K562 (cell line): ENCODE measurements around the gene EXOC3. TPM values are rescaled to one million over a fixed set of nuclear protein-coding genes. Genes with fewer than 3 reads are reported as not detected.

Experiments used
- ESRRA ChIP-seq: fragments of 450-650 bp; IDR thresholded peaks from 2 replicates; pipeline ENCODE4 v1.6.1; 2014; ENCODE audit warnings: low read depth, mild to moderate bottlenecking, moderate library complexity, borderline replicate concordance
- KAT7 ChIP-seq: sonication (generic); formaldehyde crosslinking; IDR thresholded peaks from 2 replicates; pipeline ENCODE4 v1.8.0; 2022; ENCODE audit warnings: missing genetic modification reagents, mild to moderate bottlenecking, borderline replicate concordance
- ZKSCAN3 ChIP-seq: fragments of 250-450 bp; sonication (Bioruptor Pico); IDR thresholded peaks from 2 replicates; pipeline ENCODE4 v1.4.0; 2020
- polyA plus RNA-seq, 8 experiments: library from polyadenylated mRNA; depleted of rRNA in 4 of 8; stranded (reverse) in 5 of 8; unstranded in 3 of 8; fragments of >200 nt; fragmentation: Nextera tagmentation in 2 of 8; fragmentation: Illumina TruSeq in 1 of 8; extraction: Ambion mirVana in 2 of 8; extraction: Trizol in 1 of 8; gene quantifications; 2 replicates each; pipeline versions ENCODE4 v1.2.1 to v1.2.3, GENCODE V29; 2011 to 2014; ENCODE audit warnings: inconsistent platforms in 1 of 8, missing spikeins in 1 of 8
- total RNA-seq, 7 experiments: library from RNA; depleted of rRNA in 6 of 7; stranded (reverse); fragments of >200 nt in 6 of 7; fragmentation: Illumina TruSeq in 2 of 7; extraction: Trizol in 2 of 7; gene quantifications; 2 replicates each; pipeline versions ENCODE4 v1.2.1 to v1.2.3, GENCODE V29; 2011 to 2021; ENCODE audit warnings: low replicate concordance in 1 of 7
- TF ChIP-seq, protein P1 (sequence below): fragments of 450-650 bp; IDR thresholded peaks from 2 replicates; pipeline ENCODE4 v1.6.1; 2016; ENCODE audit warnings: borderline replicate concordance
- TF ChIP-seq, protein P2 (sequence below): fragments of 200-400 bp; formaldehyde crosslinking; IDR thresholded peaks from 2 replicates; pipeline ENCODE4 v1.6.1; 2017; ENCODE audit warnings: mild to moderate bottlenecking, low read depth, low read length, moderate library complexity
- TF ChIP-seq, protein P3 (sequence below): fragments of 250-450 bp; sonication (Bioruptor Pico); IDR thresholded peaks from 2 replicates; pipeline ENCODE4 v1.8.0; 2022; ENCODE audit warnings: inconsistent platforms
- TF ChIP-seq, protein P4 (sequence below): sonication (generic); formaldehyde crosslinking; IDR thresholded peaks from 2 replicates; pipeline ENCODE4 v1.9.0; 2022; ENCODE audit warnings: mild to moderate bottlenecking, missing genetic modification reagents
- TF ChIP-seq, protein P5 (sequence below): fragments of 200-800 bp; sonication (Bioruptor generic); IDR thresholded peaks from 2 replicates; pipeline ENCODE4 v1.6.1; 2016; ENCODE audit warnings: missing genetic modification characterization, missing compliant biosample characterization

EXOC3 gene
- total and polyA plus RNA-seq, 9 of the 15 experiments (the other 6 are each of a cell fraction or from before 2014, with no cell fraction given), result 1.4 to 41.9 (median 22.4) TPM

DNA sequence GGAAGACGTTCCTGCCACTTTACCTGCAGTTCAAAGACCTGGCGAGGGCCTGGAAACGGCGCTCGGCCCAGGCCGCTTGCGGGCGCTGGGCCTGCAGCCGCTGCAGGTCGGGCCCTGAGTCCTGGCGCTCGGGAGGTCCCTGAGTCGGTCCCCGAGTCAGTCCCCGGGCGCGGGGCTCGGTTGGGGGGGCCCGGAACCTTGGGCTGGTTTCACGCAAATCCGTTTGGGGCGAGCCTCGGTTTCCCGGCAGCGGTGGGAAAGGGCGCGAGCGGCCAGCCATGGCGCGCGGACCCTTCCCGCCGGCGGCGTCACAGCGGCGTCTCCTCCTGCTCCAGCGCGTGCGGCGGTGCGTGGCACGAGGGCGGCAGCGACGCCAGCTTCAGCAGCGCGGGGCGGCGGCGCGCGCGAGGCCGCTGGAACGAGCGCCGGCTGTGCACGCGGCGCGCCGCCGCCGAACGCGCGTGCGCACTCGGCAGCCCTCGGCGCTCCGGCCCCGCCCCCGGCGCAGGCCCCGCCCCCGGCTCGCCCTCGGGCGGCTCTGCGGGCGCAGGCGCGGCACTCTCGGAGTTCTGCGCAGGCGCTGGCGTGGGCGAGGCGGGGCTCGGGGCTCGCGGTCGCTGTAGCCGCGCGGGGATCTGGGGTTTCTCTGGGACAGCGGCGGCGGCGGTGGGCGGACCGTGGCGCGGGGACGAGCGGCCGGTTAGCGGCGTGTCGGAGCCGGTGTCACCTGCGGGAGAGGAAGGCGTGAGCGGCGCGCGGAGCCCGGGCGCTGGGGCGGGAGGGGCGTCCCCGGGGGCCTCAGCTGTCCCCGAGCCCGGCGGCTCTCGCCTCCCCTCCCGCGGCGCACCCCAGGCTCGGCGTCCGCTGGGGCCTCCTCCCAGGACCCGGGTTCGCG lies 29.9 kb downstream of the EXOC3 start (continued):
- TF ChIP-seq, protein P1, sequence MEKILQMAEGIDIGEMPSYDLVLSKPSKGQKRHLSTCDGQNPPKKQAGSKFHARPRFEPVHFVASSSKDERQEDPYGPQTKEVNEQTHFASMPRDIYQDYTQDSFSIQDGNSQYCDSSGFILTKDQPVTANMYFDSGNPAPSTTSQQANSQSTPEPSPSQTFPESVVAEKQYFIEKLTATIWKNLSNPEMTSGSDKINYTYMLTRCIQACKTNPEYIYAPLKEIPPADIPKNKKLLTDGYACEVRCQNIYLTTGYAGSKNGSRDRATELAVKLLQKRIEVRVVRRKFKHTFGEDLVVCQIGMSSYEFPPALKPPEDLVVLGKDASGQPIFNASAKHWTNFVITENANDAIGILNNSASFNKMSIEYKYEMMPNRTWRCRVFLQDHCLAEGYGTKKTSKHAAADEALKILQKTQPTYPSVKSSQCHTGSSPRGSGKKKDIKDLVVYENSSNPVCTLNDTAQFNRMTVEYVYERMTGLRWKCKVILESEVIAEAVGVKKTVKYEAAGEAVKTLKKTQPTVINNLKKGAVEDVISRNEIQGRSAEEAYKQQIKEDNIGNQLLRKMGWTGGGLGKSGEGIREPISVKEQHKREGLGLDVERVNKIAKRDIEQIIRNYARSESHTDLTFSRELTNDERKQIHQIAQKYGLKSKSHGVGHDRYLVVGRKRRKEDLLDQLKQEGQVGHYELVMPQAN, result no peak
- TF ChIP-seq, protein P2, sequence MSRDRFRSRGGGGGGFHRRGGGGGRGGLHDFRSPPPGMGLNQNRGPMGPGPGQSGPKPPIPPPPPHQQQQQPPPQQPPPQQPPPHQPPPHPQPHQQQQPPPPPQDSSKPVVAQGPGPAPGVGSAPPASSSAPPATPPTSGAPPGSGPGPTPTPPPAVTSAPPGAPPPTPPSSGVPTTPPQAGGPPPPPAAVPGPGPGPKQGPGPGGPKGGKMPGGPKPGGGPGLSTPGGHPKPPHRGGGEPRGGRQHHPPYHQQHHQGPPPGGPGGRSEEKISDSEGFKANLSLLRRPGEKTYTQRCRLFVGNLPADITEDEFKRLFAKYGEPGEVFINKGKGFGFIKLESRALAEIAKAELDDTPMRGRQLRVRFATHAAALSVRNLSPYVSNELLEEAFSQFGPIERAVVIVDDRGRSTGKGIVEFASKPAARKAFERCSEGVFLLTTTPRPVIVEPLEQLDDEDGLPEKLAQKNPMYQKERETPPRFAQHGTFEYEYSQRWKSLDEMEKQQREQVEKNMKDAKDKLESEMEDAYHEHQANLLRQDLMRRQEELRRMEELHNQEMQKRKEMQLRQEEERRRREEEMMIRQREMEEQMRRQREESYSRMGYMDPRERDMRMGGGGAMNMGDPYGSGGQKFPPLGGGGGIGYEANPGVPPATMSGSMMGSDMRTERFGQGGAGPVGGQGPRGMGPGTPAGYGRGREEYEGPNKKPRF, result no peak
- peak; percentile 93; the same call in 1 of the 2 replicates for TF ChIP-seq KAT7 (CRISPR knock-in tag)
- TF ChIP-seq, protein P3, sequence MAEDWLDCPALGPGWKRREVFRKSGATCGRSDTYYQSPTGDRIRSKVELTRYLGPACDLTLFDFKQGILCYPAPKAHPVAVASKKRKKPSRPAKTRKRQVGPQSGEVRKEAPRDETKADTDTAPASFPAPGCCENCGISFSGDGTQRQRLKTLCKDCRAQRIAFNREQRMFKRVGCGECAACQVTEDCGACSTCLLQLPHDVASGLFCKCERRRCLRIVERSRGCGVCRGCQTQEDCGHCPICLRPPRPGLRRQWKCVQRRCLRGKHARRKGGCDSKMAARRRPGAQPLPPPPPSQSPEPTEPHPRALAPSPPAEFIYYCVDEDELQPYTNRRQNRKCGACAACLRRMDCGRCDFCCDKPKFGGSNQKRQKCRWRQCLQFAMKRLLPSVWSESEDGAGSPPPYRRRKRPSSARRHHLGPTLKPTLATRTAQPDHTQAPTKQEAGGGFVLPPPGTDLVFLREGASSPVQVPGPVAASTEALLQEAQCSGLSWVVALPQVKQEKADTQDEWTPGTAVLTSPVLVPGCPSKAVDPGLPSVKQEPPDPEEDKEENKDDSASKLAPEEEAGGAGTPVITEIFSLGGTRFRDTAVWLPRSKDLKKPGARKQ (CRISPR knock-in tag), result no peak
- TF ChIP-seq, protein P4, sequence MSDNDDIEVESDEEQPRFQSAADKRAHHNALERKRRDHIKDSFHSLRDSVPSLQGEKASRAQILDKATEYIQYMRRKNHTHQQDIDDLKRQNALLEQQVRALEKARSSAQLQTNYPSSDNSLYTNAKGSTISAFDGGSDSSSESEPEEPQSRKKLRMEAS (CRISPR knock-in tag), result peak; percentile 90
- TF ChIP-seq, protein P5, sequence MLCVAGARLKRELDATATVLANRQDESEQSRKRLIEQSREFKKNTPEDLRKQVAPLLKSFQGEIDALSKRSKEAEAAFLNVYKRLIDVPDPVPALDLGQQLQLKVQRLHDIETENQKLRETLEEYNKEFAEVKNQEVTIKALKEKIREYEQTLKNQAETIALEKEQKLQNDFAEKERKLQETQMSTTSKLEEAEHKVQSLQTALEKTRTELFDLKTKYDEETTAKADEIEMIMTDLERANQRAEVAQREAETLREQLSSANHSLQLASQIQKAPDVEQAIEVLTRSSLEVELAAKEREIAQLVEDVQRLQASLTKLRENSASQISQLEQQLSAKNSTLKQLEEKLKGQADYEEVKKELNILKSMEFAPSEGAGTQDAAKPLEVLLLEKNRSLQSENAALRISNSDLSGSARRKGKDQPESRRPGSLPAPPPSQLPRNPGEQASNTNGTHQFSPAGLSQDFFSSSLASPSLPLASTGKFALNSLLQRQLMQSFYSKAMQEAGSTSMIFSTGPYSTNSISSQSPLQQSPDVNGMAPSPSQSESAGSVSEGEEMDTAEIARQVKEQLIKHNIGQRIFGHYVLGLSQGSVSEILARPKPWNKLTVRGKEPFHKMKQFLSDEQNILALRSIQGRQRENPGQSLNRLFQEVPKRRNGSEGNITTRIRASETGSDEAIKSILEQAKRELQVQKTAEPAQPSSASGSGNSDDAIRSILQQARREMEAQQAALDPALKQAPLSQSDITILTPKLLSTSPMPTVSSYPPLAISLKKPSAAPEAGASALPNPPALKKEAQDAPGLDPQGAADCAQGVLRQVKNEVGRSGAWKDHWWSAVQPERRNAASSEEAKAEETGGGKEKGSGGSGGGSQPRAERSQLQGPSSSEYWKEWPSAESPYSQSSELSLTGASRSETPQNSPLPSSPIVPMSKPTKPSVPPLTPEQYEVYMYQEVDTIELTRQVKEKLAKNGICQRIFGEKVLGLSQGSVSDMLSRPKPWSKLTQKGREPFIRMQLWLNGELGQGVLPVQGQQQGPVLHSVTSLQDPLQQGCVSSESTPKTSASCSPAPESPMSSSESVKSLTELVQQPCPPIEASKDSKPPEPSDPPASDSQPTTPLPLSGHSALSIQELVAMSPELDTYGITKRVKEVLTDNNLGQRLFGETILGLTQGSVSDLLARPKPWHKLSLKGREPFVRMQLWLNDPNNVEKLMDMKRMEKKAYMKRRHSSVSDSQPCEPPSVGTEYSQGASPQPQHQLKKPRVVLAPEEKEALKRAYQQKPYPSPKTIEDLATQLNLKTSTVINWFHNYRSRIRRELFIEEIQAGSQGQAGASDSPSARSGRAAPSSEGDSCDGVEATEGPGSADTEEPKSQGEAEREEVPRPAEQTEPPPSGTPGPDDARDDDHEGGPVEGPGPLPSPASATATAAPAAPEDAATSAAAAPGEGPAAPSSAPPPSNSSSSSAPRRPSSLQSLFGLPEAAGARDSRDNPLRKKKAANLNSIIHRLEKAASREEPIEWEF (CRISPR knock-in tag), result no peak
- TF ChIP-seq ZKSCAN3, result no peak
- no peak; the same call in 1 of the 2 replicates for TF ChIP-seq ESRRA
